Lower lobe of right lung (tissue), 2 donors: Measurements from ENCODE around the gene ZC3H10. TPM values are rescaled to one million over a fixed set of nuclear protein-coding genes. Genes with fewer than 3 reads are reported as not detected.
"Not testable (repeated sequence)": the region's sequence is repeated elsewhere in the genome, so short reads cannot be mapped to it uniquely, and the experiment has no call there.

Source experiments
- ATAC-seq, 2 donors: fragments of 200-7000 bp; cut with Tn5 transposase; one replicate each; pipeline ENCODE4 v1.9.1; 2020 to 2022; ENCODE audit warnings: mild to moderate bottlenecking in 2 of 2, moderate library complexity in 2 of 2
- DNase-seq: peaks from one replicate; pipeline ENCODE4 v3.0.0-alpha.2; 2020
- H3K27ac ChIP-seq: fragments of 200-600 bp; one replicate; pipeline ENCODE4 v1.8.0; 2022
- H3K27me3 ChIP-seq: fragments of 200-600 bp; one replicate; pipeline ENCODE4 v1.8.0; 2022; ENCODE audit warnings: low read depth
- H3K36me3 ChIP-seq: fragments of 200-600 bp; one replicate; pipeline ENCODE4 v1.8.0; 2022; ENCODE audit warnings: mild to moderate bottlenecking
- H3K4me1 ChIP-seq: fragments of 200-600 bp; one replicate; pipeline ENCODE4 v1.8.0; 2022
- H3K4me3 ChIP-seq: fragments of 200-600 bp; one replicate; pipeline ENCODE4 v1.8.0; 2022; ENCODE audit warnings: mild to moderate bottlenecking
- H3K9me3 ChIP-seq: fragments of 200-600 bp; one replicate; pipeline ENCODE4 v1.8.0; 2022
- CTCF ChIP-seq: fragments of 200-600 bp; IDR thresholded peaks from one replicate; pipeline ENCODE4 v1.8.0; 2022; ENCODE audit warnings: antibody characterized with exemption, mild to moderate bottlenecking
- intact Hi-C: fragments of 100-400 bp; cut with DNase I; formaldehyde crosslinking; loops from one replicate; pipeline ENCODE4 v1.11.0; 2022
- total RNA-seq: library from RNA; stranded (reverse); fragmentation: NEBNext Ultra II Directional; extraction: Animal tissue kit (Norgen Biotek cat#: 25700); gene quantifications from one replicate; pipeline ENCODE4 v1.2.1, GENCODE V29; 2021
- donor health status: DM: no; HTN: yes; CAD: no; lungs with severe emphysema.

Gene ZC3H10
- total RNA-seq, 1 donor from 2014 or later, result 12.5 TPM

DNA sequence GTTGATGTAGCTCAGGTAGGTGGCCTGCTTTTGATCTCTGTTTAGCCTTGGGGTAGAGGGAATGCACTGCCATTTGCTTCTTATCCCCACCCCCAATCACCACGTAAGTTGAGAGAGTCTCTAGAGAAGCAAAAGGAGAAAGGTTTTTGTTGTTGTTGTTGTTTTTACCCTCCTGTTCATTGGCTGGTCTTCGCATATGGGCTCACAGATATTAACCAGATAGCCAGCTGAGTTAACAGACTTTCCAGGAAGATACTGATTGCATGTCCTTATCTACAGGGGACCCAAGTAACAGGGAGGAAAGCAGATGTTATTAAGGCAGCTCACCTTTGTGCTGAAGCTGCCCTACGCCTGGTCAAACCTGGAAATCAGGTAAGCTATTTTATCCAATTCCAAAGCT lies 10.8 kb upstream of the ZC3H10 start:
- ATAC-seq, result no peak
- TF ChIP-seq CTCF, result no peak
- DNase-seq, result no peak
- Histone ChIP-seq H3K4me1 (peaks cover 28% of the 10 kb centered on the region), H3K27me3 (no peaks in the 10 kb centered on the region), H3K9me3 (no peaks in the 10 kb centered on the region), H3K27ac (no peak overlapping the region), H3K36me3 (peaks cover 58% of the 10 kb centered on the region), H3K4me3 (no peak overlapping the region)
- intact Hi-C loops, result no loop called here

DNA sequence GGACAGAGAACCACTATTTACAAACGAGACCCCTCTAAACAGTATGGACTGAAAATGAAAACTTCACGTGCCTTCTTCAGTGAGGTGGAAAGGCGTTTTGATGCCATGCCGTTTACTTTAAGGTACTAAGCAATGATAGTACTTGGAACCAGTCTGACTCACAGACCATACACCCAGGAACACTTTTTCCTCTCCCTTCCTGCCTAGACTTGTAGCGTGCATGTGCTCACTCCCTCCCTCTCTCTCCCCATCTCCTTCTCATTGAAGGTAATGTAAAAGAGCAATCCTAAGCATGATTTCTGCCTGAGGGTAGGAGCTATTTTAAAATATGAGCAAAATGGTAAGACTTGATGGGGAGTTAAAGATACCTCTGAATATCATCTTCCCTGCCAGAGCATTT lies 7.5 kb upstream of the ZC3H10 start:
- DNase-seq (no peak), ATAC-seq (no peak)
- no peak for TF ChIP-seq CTCF
- H3K9me3 ChIP-seq, result no peaks in the 10 kb centered on the region
- H3K4me3 ChIP-seq, result no peak overlapping the region
- peaks cover 13% of the 10 kb centered on the region for H3K4me1 ChIP-seq
- intact Hi-C loops, result no loop called here
- H3K27ac ChIP-seq, result no peak overlapping the region
- H3K36me3 ChIP-seq, result peaks cover 78% of the 10 kb centered on the region
- no peaks in the 10 kb centered on the region for H3K27me3 ChIP-seq

GRCh38 chr12:56114084-56114483 lies 4.0 kb upstream of the ZC3H10 start:
- Histone ChIP-seq H3K9me3 (no peaks in the 10 kb centered on the region), H3K27me3 (no peaks in the 10 kb centered on the region), H3K4me3 (no peak overlapping the region), H3K4me1 (peaks cover 7% of the 10 kb centered on the region), H3K36me3 (peaks cover 53% of the 10 kb centered on the region), H3K27ac (no peak overlapping the region)
- TF ChIP-seq CTCF, result no peak
- no peak for DNase-seq
- ATAC-seq, result no peak
- intact Hi-C loops, result no loop called here

- no peak for TF ChIP-seq CTCF
- H3K9me3 ChIP-seq, result no peaks in the 10 kb centered on the region
- peaks cover 19% of the 10 kb centered on the region for H3K4me1 ChIP-seq
- H3K4me3 ChIP-seq, result peak overlapping the region; percentile 72
- ATAC-seq (no peak), DNase-seq (no peak)
- peaks cover 48% of the 10 kb centered on the region for H3K36me3 ChIP-seq
- intact Hi-C loops, result no loop called here
- peak overlapping the region; percentile 91 for H3K27ac ChIP-seq
- H3K27me3 ChIP-seq, result no peaks in the 10 kb centered on the region
These were observed 2.7 kb upstream of the ZC3H10 start for GRCh38 chr12:56115329-56115728.

DNA sequence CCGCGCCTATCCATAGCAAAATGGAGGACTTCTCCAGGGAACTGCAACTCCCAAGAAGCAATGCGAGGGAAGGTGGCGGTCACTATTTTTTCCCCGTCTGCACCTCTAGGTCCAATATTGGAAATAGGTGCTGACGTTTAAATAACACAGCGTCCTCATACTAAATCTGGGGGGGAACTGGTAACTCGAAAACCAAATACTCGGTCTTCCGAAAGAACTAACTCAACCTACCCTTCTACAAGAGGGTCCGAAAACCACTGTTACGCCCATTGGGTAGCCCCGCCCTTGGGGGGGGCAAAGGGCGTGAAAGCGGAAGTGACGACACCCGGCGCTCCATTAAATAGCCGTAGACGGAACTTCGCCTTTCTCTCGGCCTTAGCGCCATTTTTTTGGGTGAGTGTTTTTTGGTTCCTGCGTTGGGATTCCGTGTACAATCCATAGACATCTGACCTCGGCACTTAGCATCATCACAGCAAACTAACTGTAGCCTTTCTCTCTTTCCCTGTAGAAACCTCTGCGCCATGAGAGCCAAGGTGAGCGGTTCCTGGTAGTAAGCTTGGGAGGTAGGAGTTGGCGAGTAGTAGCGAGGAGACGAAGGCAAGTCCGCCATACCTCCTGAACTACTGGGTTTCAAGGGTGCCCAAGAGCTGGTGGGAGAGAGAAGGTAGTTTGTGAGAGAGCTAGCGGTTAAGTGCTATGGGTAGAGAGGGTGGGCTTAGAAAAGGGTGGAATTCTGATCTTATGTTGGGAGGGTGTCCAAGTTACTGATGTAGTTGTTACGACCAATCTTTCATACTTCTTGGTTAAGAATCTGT lies 1.6 kb upstream of the ZC3H10 start, which contains the start of gene RPL41:
Gene RPL41 (plus strand): TSS at position 367 of the 815 bp plus-strand sequence.
- peak within 1 kb of the TSS; percentile 91 for H3K27ac ChIP-seq
- TF ChIP-seq CTCF, result no peak
- ATAC-seq (peak; percentile 82), DNase-seq (peak; percentile 94)
- H3K9me3 ChIP-seq, result no peaks in the 10 kb centered on the region
- intact Hi-C loops, result no loop called here
- H3K27me3 ChIP-seq, result no peaks in the 10 kb centered on the region
- peaks cover 21% of the 10 kb centered on the region for H3K4me1 ChIP-seq
- peaks cover 48% of the 10 kb centered on the region for H3K36me3 ChIP-seq
- H3K4me3 ChIP-seq, result peak within 1 kb of the TSS; percentile 72

GRCh38 chr12:56117082-56117706 lies 872 bp upstream of the ZC3H10 start:
- H3K27me3 ChIP-seq, H3K9me3 ChIP-seq, ATAC-seq, intact Hi-C loops, DNase-seq: not testable (repeated sequence)
- Histone ChIP-seq H3K4me3 (peak overlapping the region; percentile 72), H3K27ac (peak overlapping the region; percentile 91), H3K4me1 (peaks cover 21% of the 10 kb centered on the region), H3K36me3 (peaks cover 46% of the 10 kb centered on the region)
